HG03575 (cell line): ENCODE data around the gene COMT.

Experiments used
- ATAC-seq: cut with Tn5 transposase; IDR thresholded peaks from one replicate; pipeline ENCODE4 v1.9.1; 2021; ENCODE audit not compliant: unreplicated experiment, insufficient number of reproducible peaks, low FRiP score; ENCODE audit errors: extremely low read depth

The COMT gene

GRCh38 chr22:19941365-19942082, at the start of gene COMT, which contains the start of gene TXNRD2:
Gene COMT, plus strand, starts transcription at chr22:19941772. Its CDS starts 20,755 bp downstream, at chr22:19962527.
Gene TXNRD2, minus strand, starts transcription at chr22:19941818. Its CDS starts 15 bp downstream, at chr22:19941803.
- no peak for ATAC-seq

DNA sequence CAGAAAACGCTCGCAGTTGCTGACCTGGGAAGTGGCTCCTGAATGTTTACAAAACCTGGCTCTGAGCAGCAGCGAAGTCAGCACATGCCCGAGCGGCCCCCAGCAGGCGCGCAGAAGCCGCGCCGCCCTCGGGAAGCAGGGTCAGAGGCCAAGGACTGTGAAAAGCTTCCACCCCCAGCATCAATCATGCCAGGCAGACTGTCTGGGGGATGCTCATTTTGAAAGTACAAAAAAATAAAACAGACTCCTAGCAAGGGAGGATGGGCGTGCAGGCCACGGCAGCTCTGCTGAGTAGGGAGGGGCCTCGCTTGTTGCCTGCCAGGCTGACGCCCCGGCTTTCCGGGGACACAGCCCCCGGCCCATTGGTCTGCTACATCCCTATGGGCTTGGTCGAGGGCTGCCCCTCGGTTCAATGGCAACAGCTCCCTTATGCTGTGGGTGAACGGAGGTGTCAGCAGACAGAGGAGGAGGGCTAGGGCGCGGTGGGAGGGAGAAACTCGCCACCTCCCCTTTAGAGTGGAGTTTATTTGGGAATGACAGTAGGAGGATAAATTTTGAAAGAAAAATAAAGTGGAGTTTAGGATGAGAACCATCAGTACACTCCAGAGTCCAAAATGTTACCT, 49.2 kb upstream of the COMT start:
- no peak for ATAC-seq

DNA sequence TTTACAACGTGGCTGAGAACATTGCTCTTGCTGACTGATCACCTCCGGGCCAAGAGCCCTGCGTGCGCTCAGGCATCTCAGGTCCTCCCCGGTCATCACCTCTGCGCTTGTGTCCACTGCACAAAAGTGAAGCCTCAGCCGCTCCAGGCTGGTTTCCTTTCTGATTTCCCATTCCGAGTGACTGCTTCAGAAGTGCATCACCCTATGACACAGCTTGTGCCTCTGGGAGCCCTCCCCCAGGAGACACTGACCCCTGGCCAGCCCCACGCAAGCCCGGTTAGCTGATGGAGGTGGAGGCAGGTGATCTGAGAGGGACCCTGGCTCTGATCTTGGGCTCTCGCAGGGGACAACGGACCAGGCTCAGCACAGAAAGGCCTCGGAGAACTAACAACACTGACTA, 48.6 kb upstream of the COMT start:
- ATAC-seq = no peak

DNA sequence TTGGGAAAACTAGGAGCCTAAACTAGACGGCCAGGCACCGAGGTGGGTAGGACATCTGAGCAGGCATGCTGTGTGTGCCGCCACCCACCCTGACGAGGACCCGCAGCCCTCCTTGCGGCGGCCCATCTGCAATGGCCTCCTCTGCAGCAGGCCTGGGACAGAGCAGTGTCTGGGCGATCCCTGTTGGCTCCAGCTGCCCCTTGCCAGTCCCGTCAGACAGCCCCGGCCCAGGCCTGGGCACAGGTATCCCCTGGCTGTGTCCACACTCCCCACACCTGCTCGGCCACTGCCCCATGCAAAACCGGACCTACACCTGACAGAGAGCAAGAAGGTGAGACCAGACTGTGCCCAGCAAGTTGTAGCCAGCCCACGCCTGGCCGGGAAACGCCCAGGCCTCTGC, 48.2 kb upstream of the COMT start:
- ATAC-seq = no peak

GRCh38 chr22:19895160-19895849, 46.3 kb upstream of the COMT start:
- ATAC-seq = no peak

DNA sequence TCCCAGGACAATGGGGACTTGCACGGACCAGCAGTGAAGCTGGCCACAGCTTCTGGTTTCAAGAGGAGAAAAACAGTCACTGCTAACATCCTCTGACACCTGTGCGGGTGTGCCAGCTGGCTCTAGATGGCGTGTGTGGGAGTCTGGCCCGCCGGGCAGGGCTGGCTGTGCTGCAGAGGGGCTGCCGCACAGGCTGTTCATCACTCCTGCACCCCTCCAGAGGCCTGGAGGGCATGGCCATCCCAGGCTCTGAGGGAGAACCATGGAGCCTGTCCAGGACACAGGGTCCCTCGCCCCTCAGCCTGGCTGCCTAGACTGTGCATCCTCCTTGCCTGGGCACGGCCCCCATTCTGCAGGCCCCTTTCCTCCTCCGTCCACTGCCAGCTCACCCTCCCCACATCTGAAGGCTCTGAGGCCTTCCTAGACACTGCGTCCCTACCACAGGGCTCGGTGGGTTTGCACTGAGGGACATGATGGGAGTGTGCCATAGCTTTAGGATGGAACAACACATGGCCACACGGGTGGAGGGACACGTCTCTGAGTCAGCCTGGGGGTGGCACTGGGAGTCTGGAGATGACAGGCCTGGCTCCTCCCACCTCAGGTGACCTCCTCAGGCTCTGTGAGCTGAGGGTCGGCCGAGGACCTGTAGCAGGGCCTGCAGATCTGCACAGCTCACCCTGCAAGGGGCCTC, 44.8 kb upstream of the COMT start:
- ATAC-seq = no peak

GRCh38 chr22:19897726-19898125, 43.8 kb upstream of the COMT start:
- ATAC-seq = no peak

- no peak for ATAC-seq
These were observed 43.4 kb upstream of the COMT start for GRCh38 chr22:19898145-19898544.

GRCh38 chr22:19898831-19899567, 42.6 kb upstream of the COMT start:
- ATAC-seq = no peak

GRCh38 chr22:19900707-19901436, 40.7 kb upstream of the COMT start:
- ATAC-seq = no peak

GRCh38 chr22:19901577-19902244, 39.9 kb upstream of the COMT start:
- no peak for ATAC-seq

GRCh38 chr22:19902245-19902715, 39.3 kb upstream of the COMT start:
- no peak for ATAC-seq

- ATAC-seq = no peak
These were observed 38.5 kb upstream of the COMT start for GRCh38 chr22:19903031-19903430.

- ATAC-seq = no peak
These were observed 38.1 kb upstream of the COMT start for GRCh38 chr22:19903513-19903912.

GRCh38 chr22:19904174-19904856, 37.3 kb upstream of the COMT start:
- ATAC-seq = no peak

GRCh38 chr22:19904935-19905334, 36.6 kb upstream of the COMT start:
- no peak for ATAC-seq
